Activated CD8-positive, alpha-beta memory T cell treated with anti-CD3 and anti-CD28 coated beads, Interleukin-2, amount 50 U/mL, for 24 hours (primary cell): ENCODE measurements around the gene DPYSL4.

Experiments
- DNase-seq: peaks from one replicate; pipeline ENCODE4 v3.0.0-alpha.2; 2020; ENCODE audit errors: extremely low read depth

The DPYSL4 gene

GRCh38 chr10:132228616-132229015, 41.9 kb downstream of the DPYSL4 start:
- no peak for DNase-seq

- no peak for DNase-seq
Observed at GRCh38 chr10:132229096-132229495, 42.3 kb downstream of the DPYSL4 start.

- DNase-seq, result no peak
Observed at GRCh38 chr10:132229834-132230556, 43.2 kb downstream of the DPYSL4 start.

- no peak for DNase-seq
Observed at GRCh38 chr10:132230557-132231210, 43.9 kb downstream of the DPYSL4 start.

DNA sequence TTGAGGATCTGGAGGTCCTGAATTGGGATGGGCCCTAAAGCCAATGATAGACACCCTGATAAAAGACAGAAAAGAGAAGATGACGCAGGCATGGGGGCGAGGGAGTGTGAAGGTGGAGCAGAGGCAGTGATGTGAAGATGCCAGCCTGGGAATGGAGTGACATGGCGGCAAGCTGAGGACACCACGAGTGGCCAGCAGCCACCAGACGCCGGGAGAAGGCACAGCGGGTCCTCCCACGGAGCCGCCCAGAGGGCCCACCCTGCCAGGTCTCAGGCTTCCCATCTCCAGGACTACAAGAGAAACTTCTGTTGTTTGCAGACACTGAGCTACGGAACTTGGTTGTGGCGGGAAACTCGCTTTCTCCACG, 44.9 kb downstream of the DPYSL4 start:
- no peak for DNase-seq

DNA sequence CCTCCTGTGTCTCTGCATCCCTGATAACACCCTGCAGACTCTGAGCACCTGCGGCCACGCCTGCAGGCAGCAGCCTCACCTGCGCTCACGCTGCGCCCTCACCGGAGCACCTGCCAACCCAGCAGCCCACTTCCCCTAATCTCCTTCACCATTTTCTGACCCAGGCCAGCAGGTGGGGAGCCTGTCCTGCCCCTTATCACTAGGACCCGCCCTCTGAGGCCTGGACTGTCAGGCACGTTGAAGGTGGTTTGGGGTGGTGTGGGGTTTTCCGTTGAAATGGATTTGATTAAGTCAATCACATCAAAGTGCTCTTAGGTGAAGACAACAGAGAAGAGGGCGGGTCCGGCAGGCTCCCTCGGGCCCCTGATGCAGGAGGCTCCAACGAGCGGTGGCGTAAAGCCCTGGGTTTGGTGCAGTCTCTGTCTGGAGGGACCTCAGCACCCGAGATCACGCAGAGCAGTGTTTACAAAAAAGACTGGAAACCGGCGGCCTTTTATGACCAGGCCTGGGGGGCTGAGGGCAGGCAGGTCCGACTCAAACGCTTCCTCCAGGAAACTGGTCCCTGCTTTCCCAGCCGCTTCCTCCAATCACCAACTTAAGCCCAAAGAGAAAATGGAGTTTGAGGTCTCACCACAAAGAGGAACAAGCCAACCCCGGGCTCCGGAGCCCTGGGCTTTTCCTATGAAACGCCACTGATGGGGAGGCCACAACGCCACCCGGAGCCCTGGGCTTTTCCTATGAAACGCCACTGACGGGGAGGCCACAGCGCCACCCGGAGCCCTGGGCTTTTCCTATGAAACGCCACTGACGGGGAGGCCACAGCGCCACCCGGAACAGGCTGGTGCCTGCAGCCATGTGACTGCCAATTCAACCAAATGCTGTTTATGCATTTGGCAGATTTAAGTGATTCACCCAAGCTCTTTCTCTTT, 45.5 kb downstream of the DPYSL4 start:
- DNase-seq, result no peak

GRCh38 chr10:132232981-132233380, 46.2 kb downstream of the DPYSL4 start:
- no peak for DNase-seq

DNA sequence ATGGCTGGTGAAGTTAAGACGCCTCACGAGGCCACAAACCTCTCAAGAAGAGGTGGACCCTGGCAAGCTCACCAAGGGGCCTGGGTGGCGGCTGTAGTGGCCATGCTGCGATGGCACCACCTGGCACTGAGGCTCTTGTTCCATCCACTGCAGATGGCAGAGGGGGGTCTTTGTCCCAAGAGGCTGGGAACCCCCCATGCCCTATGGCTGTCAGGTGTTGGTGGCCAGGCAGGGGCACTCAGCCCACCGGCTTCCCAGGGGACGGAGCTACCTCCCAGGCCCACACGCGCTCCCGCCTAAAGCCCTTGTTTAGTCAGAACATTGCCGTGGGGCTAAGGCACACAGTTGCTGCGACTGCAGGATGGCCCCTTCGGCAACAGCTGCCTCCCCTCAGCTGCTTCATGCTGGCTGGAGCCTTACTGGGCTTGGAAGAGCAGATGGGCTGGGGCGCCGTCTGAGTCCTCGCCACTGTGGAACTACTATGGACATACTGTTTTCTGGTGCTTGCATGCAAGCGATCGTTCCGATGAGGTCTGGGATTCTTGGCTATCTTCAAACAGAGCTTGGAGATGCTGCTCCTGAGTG, 46.8 kb downstream of the DPYSL4 start:
- DNase-seq, result no peak

DNA sequence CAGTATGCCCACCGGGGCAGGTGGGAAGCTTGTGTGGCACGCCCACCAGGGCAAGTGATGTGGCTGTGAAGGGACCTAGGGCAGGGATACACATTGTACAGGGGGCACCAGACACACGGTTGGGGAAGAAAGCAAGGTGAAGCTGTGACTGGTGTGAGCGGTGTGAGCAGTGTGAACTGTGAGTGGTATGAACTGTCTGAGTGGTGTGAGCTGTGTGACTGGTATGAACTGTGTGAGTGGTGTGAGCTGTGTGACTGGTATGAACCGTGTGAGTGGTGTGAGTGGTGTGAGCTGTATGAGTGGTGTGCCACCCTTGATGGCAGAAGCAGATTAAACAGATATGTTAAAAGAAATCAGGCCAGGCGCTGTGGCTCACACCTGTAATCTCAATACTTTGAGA, 48.1 kb downstream of the DPYSL4 start:
- DNase-seq, result no peak

DNA sequence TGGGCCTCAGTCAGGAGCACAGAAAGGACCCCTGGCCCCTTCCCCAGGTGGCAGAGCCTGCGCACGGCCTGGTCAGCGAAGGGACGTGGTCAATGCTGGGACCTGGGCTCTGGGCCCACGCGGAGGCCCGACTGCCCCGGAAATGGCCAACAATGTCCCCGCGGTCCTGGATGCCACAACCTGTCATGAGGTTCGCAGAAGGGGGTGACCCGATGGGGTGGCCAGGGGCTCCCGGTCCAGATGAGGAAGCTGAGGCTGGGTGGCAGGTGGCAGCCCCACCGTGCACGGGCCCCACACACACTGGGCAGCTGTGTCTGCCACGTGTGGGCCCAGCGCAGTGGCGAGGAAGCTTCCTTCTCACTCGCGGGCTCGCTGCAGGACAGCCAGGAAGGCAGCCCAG, 49.4 kb downstream of the DPYSL4 start:
- DNase-seq, result no peak

- DNase-seq, result no peak
Observed at GRCh38 chr10:132236881-132237280, 50.1 kb downstream of the DPYSL4 start.

GRCh38 chr10:132237396-132237795, 50.6 kb downstream of the DPYSL4 start:
- no peak for DNase-seq

DNA sequence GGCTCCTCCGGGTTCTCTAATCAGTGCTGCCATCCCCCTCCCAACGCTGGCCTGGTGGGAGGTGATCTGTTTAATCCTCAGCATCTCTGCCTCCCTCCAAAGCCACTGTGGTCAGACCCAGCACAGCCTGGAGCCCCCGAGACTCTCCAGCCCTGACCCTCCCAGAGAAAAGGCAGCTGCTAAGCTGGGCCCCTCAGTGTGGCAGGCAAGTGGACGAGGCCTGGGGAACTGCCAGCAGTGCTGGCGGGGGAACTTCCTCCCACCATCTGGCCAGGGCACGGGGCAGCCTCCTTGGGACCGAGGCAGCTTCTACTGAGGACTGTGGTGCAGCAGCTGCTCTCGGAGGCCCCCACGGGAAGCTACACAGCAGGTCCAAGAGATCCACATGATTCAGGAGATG, 51.1 kb downstream of the DPYSL4 start:
- no peak for DNase-seq

DNA sequence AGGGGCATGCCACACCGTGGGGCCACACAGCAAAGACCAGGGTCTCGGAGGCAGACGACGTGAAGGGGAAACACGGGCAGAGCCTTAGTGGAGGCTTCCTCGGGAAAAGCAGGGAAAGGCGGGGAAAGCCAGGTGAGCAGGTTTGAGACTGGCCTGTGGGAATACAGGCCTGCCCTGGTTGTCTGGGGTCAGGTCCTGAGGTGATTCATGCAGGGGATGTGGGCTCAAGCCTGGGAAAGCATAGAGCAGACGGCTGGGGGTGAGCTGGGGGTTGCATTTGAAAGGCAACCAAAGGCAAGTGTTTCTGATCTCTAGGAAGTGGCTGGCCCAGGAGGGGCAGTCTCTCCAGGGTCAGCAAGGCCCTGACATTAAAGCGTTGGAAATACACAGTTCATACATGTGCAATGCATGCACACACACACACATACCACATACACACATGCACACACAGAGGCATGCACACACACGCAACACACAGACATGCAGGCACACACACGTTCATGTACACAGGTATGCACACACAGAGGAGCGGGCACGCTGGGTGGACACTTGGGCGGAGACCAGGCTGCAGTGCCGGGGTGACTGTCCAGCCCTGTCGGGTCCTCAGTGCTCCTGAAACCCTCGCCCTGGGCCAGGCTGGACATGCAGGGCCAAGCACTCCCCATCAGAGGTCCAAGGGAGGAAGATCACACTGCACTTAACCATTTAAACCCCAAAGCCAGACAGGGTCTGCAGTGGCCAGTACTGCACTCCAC, 51.8 kb downstream of the DPYSL4 start:
- no peak for DNase-seq

- no peak for DNase-seq
Observed at GRCh38 chr10:132239126-132240031, 52.6 kb downstream of the DPYSL4 start.

DNA sequence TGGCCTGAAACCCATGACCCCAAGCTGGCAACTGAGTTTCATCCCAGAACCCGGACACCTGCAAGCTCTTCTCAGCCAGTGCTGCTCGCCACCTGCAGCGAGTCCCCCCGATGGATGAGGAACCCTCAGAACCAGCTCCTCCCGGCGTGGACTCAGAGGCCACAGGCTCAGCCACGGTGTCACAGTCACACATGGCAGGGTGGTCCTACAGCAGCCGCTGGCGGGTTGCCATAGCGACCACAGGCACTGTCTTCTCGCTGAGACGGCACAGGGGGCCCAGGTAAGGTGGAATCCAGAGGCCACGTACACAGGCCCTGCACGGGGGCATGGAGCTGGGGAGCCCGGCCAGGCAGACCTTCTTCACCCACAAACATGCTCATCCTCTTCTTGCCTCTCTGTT, 53.4 kb downstream of the DPYSL4 start:
- no peak for DNase-seq

DNA sequence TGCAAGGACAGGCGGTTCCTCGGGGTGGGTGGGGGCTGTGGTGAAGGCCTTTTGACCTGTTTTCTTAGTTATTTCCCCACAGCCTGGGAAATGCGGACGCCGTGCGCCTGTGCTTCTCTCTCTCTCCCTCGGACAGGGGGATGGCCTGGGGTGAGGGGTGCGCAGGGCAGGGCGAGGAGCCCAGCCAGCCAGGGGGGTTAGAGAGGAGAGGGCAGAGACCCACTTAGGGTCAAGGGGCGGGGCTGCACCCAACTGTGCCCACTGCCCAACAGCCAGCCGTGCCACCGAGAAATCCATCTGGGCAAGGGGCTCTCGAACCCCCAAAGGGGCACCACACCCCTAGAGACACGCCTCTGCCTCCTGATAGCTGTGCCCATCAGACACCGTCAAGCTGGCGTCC, 53.8 kb downstream of the DPYSL4 start:
- DNase-seq, result no peak

GRCh38 chr10:132241086-132241485, 54.3 kb downstream of the DPYSL4 start:
- DNase-seq, result no peak

DNA sequence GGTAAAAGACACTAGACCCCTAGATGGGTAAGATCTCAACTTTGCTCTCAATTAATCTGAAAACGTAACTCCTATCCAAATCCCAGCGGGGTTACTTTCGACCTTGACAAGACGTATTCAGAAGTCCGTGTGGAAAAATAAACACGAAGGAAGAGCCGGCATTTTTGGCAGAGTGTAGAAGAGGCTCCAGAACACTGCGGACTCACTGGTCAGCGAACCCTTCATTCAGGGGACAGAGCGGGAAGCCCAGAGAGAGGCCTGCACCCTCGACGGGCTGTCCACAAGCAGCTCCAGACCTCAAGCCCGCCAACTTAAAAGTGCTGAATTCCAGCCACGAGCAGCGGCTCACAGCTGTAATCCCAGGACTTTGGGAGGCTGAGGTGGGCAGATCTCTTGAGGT, 54.7 kb downstream of the DPYSL4 start:
- no peak for DNase-seq

GRCh38 chr10:132242103-132242840, 55.5 kb downstream of the DPYSL4 start:
- no peak for DNase-seq
